Body of pancreas (tissue), 4 donors: Measurements from ENCODE around the gene TNS3. TPM values are rescaled to one million over a fixed set of nuclear protein-coding genes. Genes with fewer than 3 reads are reported as not detected.

ENCODE experiments used
- ATAC-seq: fragments of 150-250 bp; one replicate; pipeline ENCODE4 v1.9.1; 2016
- DNase-seq, 4 donors: peaks; one replicate each; pipeline ENCODE4 v3.0.0-alpha.2; 2019
- H3K27ac ChIP-seq, 4 donors: fragments of 200-600 bp; sonication (generic); 1 replicate in 3 of 4; 2 replicates in 1 of 4; pipeline versions ENCODE4 v1.5.1 to v1.6.1; 2016 to 2019; ENCODE audit warnings: mild to moderate bottlenecking in 1 of 4, mixed read lengths in 1 of 4, moderate library complexity in 1 of 4
- H3K27me3 ChIP-seq, 2 donors: fragments of 200-600 bp; sonication (generic); one replicate each; pipeline ENCODE4 v1.6.0; 2016; ENCODE audit warnings: mild to moderate bottlenecking in 1 of 2
- H3K36me3 ChIP-seq, 2 donors: fragments of 200-600 bp; sonication (generic); replicated peaks in 1 of 2; 2 replicates each; pipeline ENCODE4 v1.5.1; 2016; ENCODE audit warnings: low read depth in 2 of 2; ENCODE audit not compliant: insufficient read depth in 1 of 2
- H3K4me1 ChIP-seq: fragments of 200-600 bp; sonication (generic); one replicate; pipeline ENCODE4 v1.6.0; 2016
- H3K4me3 ChIP-seq, 2 donors: fragments of 200-600 bp; sonication (generic); 1 replicate in 1 of 2; 2 replicates in 1 of 2; pipeline ENCODE4 v1.5.1; 2016 to 2019
- H3K9me3 ChIP-seq, 3 donors: fragments of 200-600 bp; sonication (generic); 1 replicate in 2 of 3; 2 replicates in 1 of 3; pipeline ENCODE4 v1.5.1; 2016
- POLR2A ChIP-seq, 3 donors: fragments of 450-650 bp; IDR thresholded peaks; one replicate each; pipeline ENCODE4 v1.6.1; 2016; ENCODE audit warnings: antibody characterized with exemption in 3 of 3, mild to moderate bottlenecking in 2 of 3
- WGBS, 2 donors: methylation state at CpG; one replicate each; pipeline ENCODE4 v1.1.5; 2017; 5-methylcytosine and 5-hydroxymethylcytosine counted together
- intact Hi-C: fragments of 100-400 bp; cut with DNase I; formaldehyde crosslinking; loops from one replicate; pipeline ENCODE4 v1.15.1; 2023
- total RNA-seq, 2 donors: library from RNA; depleted of rRNA; stranded (reverse); fragments of >200 nt; gene quantifications; one replicate each; pipeline ENCODE4 v1.1.0, GENCODE V29; 2016
- TF ChIP-seq, protein P1 (sequence below), 7 experiments: fragments of 450-650 bp in 4 of 7; fragments of 200-600 bp in 3 of 7; sonication (generic) in 3 of 7; IDR thresholded peaks; one replicate each; pipeline ENCODE4 v1.5.1; 2016 to 2019; ENCODE audit warnings: antibody characterized with exemption in 7 of 7

The TNS3 gene
- total RNA-seq, 2 donors from 2014 or later: 100 to 265 TPM

DNA sequence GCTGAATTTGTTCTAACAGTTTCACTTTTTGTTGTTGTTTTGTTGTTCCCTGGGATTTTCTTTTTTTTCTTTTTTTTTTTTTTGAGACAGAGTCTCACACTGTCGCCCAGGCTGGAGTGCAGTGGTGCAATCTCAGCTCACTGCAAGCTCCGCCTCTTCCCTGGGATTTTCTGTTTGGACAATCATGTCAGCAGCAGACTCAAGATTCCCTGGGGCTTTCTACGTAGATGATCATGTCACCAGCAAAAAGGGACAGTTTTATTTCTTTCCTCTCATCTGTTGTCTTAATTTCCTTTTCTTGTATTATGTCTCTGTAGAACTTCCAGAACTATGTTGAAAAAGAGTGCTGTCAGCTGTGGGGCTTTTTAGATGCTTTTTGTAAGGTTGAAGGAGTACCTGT, 241.4 kb downstream of the TNS3 start:
- Histone ChIP-seq H3K4me3 (no peak overlapping the region), H3K4me1 (no peaks in the 10 kb centered on the region), H3K27me3 (no peaks in the 10 kb centered on the region), H3K27ac (no peak overlapping the region), H3K9me3 (no peaks in the 10 kb centered on the region), H3K36me3 (peaks cover 0 to 20% of the 10 kb centered on the region in 2 donors)
- TF ChIP-seq POLR2A (IDR thresholded peaks at IDR 0.05): no peak
- TF ChIP-seq, protein P1, sequence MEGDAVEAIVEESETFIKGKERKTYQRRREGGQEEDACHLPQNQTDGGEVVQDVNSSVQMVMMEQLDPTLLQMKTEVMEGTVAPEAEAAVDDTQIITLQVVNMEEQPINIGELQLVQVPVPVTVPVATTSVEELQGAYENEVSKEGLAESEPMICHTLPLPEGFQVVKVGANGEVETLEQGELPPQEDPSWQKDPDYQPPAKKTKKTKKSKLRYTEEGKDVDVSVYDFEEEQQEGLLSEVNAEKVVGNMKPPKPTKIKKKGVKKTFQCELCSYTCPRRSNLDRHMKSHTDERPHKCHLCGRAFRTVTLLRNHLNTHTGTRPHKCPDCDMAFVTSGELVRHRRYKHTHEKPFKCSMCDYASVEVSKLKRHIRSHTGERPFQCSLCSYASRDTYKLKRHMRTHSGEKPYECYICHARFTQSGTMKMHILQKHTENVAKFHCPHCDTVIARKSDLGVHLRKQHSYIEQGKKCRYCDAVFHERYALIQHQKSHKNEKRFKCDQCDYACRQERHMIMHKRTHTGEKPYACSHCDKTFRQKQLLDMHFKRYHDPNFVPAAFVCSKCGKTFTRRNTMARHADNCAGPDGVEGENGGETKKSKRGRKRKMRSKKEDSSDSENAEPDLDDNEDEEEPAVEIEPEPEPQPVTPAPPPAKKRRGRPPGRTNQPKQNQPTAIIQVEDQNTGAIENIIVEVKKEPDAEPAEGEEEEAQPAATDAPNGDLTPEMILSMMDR (IDR thresholded peaks at IDR 0.05): no peak
- no peak for ATAC-seq
- intact Hi-C loops: no loop called here
- 85 to 93% methylated on average over 3 of the region's 3 CpGs for WGBS, 2 donors
- peak in 1 of 4 donors; percentile 3 for DNase-seq

DNA sequence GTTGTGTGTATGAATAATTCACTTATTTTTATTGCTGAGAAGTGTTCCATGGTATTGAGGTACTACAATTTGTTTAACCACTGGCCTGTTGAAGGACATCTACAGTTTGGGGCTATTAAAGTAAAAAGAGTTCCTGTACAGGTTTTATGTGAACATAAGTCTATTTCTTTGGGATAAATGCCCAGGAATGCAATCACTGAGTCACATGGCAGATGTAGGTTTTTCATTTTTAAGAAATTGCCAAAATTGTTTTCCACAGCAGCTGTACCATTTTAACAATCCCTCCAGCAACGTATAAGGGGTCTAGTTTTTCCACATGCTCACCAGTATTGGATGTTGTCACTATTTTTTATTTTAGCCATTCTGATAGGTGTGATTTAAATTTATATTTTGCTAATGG, 243.9 kb downstream of the TNS3 start:
- ATAC-seq: no peak
- intact Hi-C loops: no loop called here
- TF ChIP-seq, protein P1 (IDR thresholded peaks at IDR 0.05): no peak
- no peak for TF ChIP-seq POLR2A (IDR thresholded peaks at IDR 0.05)
- Histone ChIP-seq H3K4me3 (no peak overlapping the region), H3K36me3 (peaks cover 0 to 23% of the 10 kb centered on the region in 2 donors), H3K9me3 (no peaks in the 10 kb centered on the region), H3K4me1 (no peaks in the 10 kb centered on the region), H3K27me3 (no peaks in the 10 kb centered on the region), H3K27ac (no peak overlapping the region)
- WGBS, 2 donors: 85 to 97% methylated on average over 1 of the region's 1 CpG
- no peak for DNase-seq

DNA sequence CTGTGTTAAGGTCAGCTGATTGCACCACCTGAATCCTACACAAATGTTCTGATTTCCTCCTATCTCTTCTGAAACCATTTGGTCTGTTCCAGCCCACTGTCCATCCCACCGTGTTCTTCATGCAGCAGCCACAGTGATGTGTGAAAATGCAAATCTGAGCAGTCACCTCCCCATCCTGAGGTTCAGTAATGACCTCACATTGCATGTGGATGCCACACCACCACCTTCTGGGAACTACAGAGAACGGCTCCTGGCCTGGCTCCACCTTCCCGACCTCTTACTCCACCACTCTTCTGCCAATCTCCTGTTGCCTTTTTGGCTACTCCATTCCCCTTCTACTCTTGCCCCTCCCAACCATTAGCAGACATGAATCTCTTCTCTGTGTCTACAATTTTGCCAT, 244.4 kb downstream of the TNS3 start:
- Histone ChIP-seq H3K9me3 (no peaks in the 10 kb centered on the region), H3K27ac (no peak overlapping the region), H3K27me3 (no peaks in the 10 kb centered on the region), H3K4me3 (no peak overlapping the region), H3K4me1 (no peaks in the 10 kb centered on the region), H3K36me3 (peaks cover 0 to 20% of the 10 kb centered on the region in 2 donors)
- TF ChIP-seq, protein P1 (IDR thresholded peaks at IDR 0.05): no peak
- TF ChIP-seq POLR2A (IDR thresholded peaks at IDR 0.05): no peak
- WGBS, 2 donors: 54 to 74% methylated on average over 3 of the region's 3 CpGs
- intact Hi-C loops: no loop called here
- ATAC-seq (peak; percentile 40), DNase-seq (peak in 2 of 4 donors; percentile 11 to 13)

DNA sequence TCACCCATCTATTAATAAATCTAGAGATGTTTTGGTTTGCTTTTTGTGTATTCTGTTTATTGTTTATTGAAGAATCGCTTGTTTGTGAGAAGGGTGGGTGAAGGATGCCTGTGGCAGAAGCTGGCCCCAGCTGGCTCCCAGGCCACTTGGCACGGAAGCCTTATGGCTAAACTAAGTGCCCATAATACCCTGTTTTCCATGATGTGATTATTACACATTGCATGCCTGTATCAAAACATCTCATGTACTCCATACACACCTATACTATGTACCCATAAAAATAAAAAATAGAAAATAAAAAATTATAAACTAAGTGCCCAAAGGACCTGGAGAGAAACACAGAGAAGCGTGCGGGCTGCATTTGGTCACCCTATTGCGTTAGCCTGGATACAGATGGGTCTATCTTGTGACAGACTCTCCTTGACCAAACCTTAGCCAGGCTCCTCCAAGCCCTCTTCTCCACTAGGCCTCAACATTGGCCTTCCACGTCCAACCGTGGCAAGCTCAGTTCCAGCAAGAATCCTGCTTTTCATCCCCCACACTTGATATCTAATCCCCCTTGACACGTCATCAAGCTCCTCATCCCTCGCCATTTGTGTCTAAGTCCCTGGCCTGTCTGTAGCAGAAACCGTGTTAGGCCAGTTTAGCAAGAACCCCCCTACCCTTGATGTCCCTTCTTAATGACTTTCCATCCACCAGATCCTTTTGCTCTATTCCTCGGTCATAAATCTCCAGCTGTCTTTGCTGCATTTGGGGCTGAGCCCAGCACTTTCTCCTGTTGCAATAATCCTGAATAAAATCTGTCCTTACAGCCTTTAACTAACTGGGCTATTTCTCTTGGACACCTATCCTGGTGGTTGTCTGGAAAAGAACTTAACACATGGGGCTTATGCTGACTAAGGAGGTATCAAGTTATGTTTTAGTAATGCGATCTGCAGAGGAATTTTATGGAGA, 245.2 kb downstream of the TNS3 start:
- intact Hi-C loops: no loop called here
- TF ChIP-seq, protein P1 (IDR thresholded peaks at IDR 0.05): no peak
- TF ChIP-seq POLR2A (IDR thresholded peaks at IDR 0.05): no peak
- peaks cover 0 to 16% of the 10 kb centered on the region in 2 donors for H3K36me3 ChIP-seq
- H3K4me3 ChIP-seq: no peak overlapping the region
- H3K27ac ChIP-seq: no peak overlapping the region
- H3K27me3 ChIP-seq: no peaks in the 10 kb centered on the region
- H3K4me1 ChIP-seq: no peaks in the 10 kb centered on the region
- no peak for ATAC-seq
- no peaks in the 10 kb centered on the region for H3K9me3 ChIP-seq
- whole genome bisulfite sequencing, 2 donors: 94 to 95% methylated on average over 12 of the region's 12 CpGs
- DNase-seq: peak in 1 of 4 donors; percentile 2
